Measurements from ENCODE around the gene PPARGC1A.

- no peak for TF ChIP-seq POLR2A (IDR thresholded peaks at IDR 0.05; ENCODE audit: low read depth, low read length)
- no peak for TF ChIP-seq POLR2AphosphoS5 (IDR thresholded peaks at IDR 0.05; ENCODE audit: low read depth, low read length)
- no peak for TF ChIP-seq TAF1 (IDR thresholded peaks at IDR 0.05; ENCODE audit: low read depth, low read length)
- no peak for TF ChIP-seq SPI1 (IDR thresholded peaks at IDR 0.05; ENCODE audit: low read depth, low read length)
- no peak for TF ChIP-seq POU2F2 (IDR thresholded peaks at IDR 0.05; ENCODE audit: low read depth, low read length)
- TF ChIP-seq PAX5 (IDR thresholded peaks at IDR 0.05; ENCODE audit: insufficient read depth, low read length, severe bottlenecking), result no peak
Observed at GRCh38 chr4:23775694-23776093, 114.2 kb downstream of the PPARGC1A start.
